ENCODE results near the gene TSGA10IP.
"Not testable (repeated sequence)": the region's sequence is repeated elsewhere in the genome, so short reads cannot be mapped to it uniquely, and the experiment has no call there.

Gene TSGA10IP

DNA sequence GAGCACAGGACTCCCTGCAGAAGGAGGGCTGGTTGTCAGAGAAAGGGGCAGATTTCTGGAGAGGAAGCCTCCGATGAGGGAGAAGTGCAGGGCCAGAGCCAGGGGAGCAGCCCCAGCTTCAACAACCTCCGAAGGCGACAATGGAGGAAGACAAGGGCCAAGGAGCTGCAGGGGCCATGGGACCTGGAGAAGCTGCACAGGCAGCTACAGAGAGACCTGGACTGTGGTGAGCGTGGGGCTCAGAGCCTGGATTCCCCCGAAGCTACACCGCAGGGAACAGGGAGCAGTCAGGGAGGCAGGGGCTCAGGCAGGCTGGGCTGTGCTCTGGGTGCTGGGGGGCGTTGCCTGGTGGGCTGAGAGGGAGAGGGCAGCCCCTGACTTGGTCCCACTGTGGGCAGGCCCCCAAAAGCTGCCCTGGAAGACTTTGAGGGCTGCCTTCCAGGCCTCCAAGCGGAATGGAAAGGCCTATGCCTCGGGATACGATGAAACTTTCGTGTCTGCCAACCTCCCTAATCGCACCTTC, 2.4 kb downstream of the TSGA10IP start:
- DNase-seq: no peak

DNA sequence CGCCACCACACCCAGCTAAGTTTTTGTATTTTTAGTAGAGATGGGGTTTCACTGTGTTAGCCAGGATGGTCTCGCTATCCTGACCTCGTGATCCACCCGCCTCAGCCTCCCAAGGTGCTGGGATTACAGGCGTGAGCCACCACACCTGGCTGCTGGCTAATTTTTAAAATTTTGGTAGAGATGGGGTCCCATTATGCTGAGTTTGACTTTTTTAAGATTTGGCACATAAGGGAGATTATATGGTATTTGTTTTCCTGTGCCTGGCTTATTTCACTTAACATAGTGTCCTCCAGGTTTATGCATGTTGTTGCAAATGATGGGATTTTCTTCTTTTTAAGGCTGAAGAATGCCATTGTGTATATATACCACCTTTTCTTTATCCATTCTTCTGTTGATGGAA, 5.4 kb downstream of the TSGA10IP start:
- not testable (repeated sequence) for DNase-seq

DNA sequence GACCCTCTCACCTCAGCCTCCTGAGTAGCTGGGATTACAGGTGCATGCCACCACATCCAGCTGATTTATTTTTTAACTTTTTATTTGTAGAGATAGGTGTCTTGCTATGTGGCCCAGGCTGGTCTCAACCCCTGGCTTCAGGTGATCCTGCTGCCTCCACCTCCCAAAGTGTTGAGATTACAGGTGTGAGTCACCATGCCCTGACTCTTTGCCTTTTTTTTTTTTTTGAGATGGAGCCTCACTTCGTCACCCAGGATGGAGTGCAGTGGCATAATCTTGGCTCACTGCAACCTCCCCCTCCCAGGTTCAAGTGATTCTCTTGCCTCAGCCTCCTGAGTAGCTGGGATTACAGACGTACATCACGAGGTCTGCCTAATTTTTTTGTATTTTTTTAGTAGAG, 6.4 kb downstream of the TSGA10IP start:
- not testable (repeated sequence) for DNase-seq

DNA sequence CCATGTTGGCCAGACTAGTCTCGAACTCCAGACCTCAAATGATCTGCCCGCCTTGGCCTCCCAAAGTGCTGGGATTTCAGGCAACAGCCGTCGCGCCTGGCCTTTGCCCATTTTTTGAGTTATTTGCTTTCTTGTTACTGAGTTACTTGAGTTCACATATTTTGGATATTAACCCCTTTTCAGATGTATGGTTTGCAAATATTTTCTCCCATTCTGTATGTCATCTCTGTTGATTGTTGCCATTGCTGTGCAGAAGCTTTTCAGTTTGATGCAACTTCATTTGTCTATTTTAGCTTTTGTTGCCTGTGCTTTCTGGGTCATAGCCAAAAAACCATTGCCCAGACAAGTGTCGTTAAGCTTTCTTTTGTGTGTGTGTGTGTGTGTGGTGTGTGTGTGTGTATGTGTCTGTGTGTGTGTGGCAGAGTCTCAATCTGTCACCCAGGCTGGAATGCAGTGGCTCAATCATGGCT, 6.8 kb downstream of the TSGA10IP start:
- no peak for DNase-seq

DNA sequence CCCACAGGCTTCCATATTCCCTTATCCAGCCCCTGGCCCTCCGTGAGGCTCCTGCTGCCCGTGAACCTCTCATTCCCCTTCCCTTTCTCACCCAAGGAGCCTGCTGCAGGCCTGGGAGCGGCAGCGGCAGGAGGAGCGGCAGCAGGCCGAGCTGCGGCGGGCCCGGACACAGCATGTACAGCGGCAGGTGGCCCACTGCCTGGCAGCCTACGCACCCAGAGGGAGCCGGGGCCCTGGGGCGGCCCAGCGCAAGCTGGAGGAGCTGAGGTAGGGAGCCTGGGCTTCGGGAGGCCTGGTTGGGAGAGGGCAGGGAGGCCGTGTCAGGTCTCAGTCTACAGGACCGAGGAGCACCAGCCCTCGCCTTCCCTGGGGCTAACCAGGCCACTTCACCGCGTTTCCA, 8.2 kb downstream of the TSGA10IP start:
- DNase-seq: no peak

DNA sequence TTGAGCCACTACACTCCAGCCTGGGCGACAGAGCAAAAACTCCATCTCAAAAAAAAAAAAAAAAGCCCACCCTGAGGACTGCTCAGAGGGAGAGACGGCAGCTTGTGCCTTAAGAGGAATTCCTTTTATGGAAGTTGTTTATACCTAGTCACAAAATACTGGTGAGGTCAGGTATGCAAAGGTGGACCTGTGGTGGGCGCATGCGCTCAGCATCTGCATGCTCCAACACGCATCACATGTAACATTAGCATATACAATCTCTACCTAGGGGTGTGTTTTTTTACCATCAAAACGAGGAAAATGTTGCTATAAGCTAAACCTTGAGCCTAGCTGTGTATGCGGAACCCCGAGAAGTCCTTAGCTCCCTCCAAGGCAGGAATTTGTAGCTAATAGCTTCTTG, 9.5 kb downstream of the TSGA10IP start:
- no peak for DNase-seq

DNA sequence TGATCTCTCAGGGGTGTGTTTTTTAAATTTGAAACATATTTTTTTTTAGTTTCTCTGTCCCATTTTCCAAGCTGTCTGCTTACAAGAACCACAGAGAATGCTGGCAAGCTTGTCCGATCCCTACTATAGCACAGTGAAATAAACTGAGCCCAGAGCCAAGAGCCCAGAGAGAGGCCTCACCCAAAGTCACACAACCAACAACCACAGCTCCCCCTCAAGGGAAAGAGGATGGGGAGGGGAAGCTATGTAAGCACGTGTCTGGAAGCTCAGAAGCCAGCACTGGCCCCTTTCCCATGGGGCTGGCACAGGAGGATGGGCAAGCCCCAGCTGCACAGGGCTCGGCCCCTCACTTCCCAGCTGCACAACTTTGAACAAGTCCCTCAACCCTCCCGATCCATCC, 13.0 kb downstream of the TSGA10IP start:
- no peak for DNase-seq

DNA sequence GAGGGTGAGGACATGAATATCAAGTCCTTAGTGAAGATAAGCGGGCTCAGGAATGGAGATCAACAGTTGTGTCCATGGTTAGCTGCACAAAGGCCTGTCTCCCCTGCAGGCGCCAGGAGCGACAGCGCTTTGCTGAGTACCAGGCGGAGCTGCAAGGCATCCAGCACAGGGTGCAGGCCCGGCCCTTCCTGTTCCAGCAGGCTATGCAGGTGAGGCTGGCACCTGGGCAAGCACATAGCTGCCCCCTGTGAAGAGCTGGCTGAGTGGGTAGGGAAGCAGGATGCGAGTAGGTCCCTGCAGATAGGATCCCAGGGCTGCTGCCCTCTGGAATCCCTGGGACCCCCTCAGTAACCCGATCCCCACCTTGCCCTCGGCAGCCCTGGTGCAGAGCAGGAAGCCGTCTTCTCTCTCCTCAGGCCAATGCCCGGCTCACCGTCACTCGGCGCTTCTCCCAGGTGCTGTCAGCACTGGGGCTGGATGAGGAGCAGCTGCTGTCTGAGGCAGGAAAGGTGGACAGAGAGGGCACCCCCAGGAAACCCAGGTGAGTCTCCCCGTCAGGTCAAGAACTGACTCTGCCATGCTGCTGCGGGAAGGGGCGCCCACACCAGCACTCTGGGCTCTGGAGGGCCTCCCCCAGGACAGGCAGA, 13.6 kb downstream of the TSGA10IP start:
- no peak for DNase-seq

DNA sequence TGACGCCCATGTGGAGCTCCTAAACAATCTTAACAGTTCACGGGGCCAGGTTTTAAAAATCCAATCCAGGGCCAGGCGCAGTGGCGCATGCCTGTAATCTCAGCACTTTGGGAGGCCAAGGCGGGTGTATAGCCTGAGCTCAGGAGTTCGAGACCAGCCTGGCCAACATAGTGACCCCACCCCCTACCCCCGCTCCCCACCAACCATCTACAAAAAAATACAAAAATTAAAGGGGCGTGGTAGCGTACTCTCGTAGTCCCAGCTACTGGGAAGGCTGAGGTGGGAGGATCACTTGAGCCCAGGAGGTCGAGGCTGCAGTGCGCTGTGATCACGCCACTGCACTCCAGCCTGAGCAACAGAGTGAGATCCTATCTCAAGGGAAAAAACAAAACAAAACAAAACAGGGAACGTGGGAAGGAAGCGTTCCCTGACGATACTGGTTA, 15.6 kb downstream of the TSGA10IP start:
- no peak for DNase-seq

DNA sequence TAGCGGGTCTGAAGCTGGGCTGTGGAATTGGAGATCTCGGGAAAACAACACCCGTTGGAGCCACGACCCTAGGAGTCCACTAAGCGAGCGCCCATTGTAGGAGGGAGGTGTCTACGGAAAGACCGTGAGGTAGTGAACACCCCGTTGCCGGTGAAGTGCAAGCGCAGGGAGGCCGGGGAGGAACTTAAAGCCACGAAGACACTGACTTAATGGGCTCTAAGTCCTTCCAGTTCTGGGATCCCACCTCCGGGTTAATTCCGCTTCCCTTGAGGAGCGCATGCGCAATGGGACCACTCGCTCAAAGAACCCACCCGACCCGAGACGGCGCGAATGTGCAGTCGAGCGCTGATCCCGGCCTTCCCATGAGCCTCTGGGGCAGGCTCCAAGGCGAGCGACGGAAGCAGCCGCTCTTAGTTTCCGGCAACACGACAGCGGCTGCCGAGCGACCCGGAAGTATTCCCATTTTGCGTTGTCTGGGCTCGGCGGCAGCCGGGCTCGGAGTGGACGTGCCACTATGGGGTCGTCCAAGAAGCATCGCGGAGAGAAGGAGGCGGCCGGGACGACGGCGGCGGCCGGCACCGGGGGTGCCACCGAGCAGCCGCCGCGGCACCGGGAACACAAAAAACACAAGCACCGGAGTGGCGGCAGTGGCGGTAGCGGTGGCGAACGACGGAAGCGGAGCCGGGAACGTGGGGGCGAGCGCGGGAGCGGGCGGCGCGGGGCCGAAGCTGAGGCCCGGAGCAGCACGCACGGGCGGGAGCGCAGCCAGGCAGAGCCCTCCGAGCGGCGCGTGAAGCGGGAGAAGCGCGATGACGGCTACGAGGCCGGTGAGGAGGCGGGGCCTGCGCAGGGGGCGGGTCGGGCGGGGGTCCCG, 16.2 kb downstream of the TSGA10IP start, which contains the start of gene SART1:
Gene SART1, plus strand, starts transcription at position 468 of the 874 bp plus-strand sequence. Its CDS starts 47 bp downstream, at position 515.
- peak; percentile 97 for DNase-seq

DNA sequence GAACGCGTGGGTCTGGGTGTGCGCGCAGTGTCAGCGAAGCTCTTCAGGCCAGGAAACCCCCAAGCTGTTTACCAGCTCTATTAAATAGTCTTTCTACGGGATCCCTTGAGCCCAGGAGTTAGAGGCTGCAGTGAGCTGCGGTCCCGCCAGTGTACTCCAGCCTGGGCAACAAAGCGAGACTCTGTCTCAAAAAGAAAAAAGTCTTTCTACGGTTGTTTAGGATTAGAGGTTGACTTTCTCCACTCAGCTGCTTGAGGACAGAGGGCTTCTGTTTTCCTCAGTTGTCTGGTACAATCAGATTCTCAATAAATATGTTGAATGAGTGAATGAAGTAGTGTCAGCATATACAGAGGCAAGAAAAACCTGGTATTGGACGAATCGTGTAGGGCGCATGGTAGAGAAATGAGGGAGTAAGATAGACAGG, 16.9 kb downstream of the TSGA10IP start:
- no peak for DNase-seq

DNA sequence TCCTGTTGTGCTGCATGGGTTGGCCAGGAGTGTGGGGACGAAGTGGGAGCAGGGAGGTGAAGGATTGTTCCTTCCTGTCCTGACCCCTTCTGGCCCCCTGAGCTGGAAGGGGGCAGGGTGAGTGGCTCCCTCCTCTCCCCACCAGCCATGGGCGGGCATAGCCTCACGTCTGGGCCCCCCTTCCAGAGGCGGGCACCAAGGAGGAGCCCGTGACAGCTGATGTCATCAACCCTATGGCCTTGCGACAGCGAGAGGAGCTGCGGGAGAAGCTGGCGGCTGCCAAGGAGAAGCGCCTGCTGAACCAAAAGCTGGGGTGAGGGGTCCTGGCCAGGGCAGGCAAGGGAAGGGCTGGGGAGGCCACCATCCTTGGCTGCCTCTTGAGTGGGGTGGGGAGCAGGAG, 19.6 kb downstream of the TSGA10IP start:
- no peak for DNase-seq

DNA sequence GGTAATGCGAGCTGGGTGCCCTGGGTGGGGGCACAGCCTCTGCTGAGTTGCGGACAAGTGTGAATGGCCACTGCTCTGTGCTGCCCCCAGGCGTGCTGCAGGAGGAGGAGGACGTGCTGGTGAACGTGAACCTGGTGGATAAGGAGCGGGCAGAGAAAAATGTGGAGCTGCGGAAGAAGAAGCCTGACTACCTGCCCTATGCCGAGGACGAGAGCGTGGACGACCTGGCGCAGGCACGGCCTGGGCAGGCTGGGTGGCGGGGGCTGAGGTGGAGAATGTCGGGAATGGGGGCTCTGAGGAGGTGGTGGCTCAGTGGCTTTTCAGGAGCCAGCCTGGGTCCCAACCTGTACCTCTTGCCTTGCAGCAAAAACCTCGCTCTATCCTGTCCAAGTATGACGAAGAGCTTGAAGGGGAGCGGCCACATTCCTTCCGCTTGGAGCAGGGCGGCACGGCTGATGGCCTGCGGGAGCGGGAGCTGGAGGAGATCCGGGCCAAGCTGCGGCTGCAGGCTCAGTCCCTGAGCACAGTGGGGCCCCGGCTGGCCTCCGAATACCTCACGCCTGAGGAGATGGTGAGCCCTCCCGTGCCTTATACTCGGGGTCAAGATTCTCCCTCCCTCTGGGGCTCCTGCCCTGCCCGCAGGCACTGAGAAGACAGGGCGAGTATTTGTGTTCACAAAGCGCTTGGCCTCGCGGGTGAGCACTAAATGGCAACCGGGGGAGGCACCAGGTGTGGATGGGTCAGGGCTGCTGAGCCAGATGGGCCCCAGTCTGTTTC, 20.9 kb downstream of the TSGA10IP start:
- no peak for DNase-seq

DNA sequence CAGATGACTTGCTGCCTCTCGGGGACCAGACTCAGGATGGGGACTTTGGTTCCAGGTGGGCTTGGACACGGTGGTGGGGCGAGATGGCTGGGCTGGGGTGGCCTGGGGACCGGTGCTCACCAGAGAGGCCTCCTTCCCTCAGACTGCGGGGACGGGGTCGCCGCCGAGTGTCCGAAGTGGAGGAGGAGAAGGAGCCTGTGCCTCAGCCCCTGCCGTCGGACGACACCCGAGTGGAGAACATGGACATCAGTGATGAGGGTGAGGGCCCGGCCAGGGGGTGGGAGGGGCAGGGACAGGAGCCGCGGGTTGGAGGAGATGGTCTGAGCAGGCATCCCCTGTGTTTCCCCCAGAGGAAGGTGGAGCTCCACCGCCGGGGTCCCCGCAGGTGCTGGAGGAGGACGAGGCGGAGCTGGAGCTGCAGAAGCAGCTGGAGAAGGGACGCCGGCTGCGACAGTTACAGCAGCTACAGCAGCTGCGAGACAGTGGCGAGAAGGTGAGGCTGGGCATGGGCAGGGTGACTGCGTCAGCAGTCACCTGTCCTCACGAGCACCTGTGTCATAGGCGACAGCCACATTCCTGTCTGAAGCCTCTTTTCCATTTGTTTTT, 22.2 kb downstream of the TSGA10IP start:
- no peak for DNase-seq

DNA sequence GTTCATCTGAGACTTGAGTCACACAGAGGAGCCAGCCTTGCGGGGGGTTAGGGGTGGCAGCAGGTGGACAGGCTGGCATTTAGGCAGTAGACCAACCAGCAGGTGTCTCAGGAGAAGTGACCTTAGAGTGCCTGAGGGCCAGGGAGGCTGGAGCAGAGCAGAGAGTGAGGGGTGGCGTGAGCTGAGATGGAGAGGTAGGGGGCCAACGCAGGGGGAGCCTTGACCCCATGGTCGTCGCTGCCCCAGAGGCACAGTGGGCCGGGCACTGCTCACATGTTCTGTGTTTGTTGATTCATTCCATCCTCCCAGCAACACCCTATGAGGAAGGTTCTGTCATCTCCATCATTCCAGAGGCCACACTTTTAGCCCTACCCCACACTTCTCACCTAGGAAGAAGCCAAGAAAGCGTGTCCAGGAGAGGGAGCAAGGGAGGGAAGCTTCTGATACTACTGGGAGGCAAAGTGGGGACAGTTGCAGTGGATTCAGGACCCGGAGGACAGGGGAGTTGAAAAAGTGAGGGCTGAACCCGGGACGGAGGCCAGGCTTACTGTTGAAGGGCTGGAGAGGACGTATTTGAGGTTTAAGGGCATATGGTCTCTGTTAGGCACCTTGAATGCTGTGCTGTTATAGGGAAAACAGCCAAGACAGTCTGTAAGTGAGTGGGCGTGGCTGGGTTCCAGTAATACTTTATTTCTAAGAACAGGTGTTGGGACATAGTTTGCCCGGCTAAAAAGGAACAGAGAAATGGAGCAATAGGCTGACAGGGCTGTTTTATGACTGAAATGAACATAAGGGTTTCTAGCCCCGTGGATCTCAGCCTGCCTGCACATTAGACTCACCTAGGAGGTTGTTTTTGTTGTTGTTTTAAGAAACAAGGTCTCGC, 23.6 kb downstream of the TSGA10IP start:
- DNase-seq: no peak

DNA sequence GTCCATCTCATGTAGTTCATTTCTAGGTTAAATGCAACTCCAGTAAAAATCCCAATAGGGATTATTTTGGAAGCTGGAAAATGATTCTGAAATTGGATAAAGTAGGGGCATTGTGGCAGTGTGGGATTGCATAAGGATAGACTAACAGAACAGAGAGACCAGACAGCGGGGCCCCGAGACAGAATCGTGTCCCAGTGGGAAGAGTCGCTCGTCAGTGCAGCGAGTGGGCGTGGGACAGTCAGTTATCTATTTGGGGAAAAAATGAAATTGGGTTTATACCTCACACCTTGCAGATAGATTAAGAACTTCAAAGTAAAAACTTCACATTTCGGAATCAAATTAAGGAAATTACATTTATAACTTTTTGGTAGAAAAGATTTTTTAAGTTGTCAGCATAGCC, 26.8 kb downstream of the TSGA10IP start:
- DNase-seq: no peak

DNA sequence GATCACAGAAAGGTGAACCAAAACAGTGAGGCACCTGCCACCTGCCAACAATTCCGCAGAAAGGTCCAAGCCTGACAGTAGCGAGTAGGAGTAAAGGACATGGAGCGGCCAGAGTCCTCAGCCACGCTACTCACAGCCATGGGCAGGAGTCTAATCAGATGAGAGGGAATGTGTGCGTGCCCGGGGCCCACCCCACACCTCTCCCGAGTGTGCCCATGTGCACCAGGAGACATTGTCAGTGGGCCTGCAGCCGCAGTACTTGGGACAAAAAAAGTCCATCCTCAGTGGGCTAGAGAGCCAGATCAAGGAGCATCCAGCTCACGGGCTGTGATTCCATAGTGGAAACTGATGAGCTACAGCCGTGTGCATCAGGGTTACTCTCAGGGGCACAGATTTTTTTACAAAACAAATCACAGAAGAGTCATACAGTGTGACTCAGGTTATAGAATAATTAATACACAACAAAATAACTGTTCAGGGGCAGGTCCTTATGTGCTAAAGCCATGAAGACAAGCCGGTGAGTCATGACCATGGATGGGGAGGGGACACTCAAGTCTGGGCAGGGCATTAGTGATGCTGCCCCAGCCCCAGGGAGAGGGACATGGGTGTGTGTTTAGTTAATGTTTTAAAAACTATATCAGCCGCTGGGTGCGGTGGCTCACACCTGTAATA, 28.3 kb downstream of the TSGA10IP start:
- no peak for DNase-seq

DNA sequence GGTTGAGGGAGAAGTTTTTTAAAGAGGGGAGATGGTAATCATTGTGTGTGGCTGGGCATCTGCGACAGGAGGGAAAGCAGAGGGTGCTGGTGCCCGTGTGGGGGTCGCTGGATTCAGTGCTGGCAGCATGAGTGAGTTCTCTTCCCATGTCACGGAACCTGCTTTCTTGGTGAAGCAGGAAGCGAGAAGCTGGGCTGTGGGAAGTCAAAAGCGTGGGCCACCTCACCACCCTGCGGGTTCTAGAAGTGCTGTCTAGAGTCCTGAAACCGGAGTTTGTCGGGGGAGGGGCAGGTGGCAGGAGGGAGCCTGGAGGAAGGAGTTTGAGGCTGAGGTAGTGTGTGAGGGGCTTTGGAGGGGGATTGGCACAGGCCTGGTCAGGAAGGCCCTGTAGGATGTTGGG, 30.5 kb downstream of the TSGA10IP start:
- DNase-seq: no peak

DNA sequence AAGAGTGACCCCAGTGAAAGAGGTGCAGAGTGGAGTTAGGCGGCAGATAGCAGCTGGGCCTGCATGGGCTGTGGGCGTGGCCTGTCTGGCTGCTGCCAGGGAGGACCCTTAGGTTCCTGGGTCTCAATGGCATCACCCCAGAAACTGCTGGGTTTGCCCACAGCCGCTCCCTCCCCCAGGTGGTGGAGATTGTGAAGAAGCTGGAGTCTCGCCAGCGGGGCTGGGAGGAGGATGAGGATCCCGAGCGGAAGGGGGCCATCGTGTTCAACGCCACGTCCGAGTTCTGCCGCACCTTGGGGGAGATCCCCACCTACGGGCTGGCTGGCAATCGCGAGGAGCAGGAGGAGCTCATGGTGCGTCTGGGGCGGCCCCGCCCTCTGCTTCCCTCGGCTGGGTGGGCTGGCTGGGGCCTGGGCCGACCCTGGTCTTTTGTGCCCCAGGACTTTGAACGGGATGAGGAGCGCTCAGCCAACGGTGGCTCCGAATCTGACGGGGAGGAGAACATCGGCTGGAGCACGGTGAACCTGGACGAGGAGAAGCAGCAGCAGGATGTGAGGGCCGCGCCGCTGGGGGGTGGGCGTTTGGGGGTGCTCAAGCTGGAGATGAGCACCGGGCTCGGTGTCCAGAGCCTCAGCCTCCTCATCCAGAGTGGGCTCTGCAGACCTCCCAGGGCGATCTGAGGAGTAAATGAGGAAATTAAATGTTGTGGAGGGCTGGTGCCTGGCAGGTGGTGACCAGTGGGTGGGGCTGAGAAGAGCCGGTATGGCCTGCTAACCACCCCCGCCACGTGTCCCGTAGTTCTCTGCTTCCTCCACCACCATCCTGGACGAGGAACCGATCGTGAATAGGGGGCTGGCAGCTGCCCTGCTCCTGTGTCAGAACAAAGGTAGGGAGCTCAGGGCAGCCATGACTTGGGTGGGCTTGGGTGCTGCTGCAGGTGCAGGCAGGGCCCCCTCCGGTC, 31.2 kb downstream of the TSGA10IP start:
- no peak for DNase-seq
